MCF 10A (cell line): ENCODE data around the gene RBMXL3. TPM values are rescaled to one million over a fixed set of nuclear protein-coding genes. Genes with fewer than 3 reads are reported as not detected.

Experiments
- BruUV-seq: library from RNA; stranded (reverse); fragments of 400-500 nt; replicated peaks from 2 replicates; lab custom pipeline; 2021; lab: Mats Ljungman, UMichigan
- CTCF ChIA-PET: fragments of 300-600 bp; sonication (Branson Sonifier 250); formaldehyde crosslinking; extraction: SDS; loops from one replicate; lab custom pipeline; 2021; ENCODE audit warnings: antibody characterized with exemption, inconsistent platforms; lab: Yijun Ruan, JAX
- POLR2A ChIA-PET: fragments of 300-600, 350-650 bp; sonication (Branson Sonifier 250); formaldehyde crosslinking; extraction: SDS; loops from one replicate; lab custom pipeline; 2020; ENCODE audit warnings: antibody characterized with exemption, inconsistent platforms; lab: Yijun Ruan, JAX
- DNase-seq: peaks from one replicate; pipeline ENCODE4 v3.0.0-alpha.2; 2018; ENCODE audit not compliant: unreplicated experiment
- H3K27ac Mint-ChIP-seq: one replicate; pipeline ENCODE4 v1.8.0; 2022; ENCODE audit warnings: mild to moderate bottlenecking, low read depth, mixed read lengths; ENCODE audit not compliant: unreplicated experiment
- H3K27me3 Mint-ChIP-seq: one replicate; pipeline ENCODE4 v1.8.0; 2022; ENCODE audit warnings: mixed read lengths; ENCODE audit not compliant: insufficient read depth, unreplicated experiment
- H3K36me3 Mint-ChIP-seq: one replicate; pipeline ENCODE4 v1.8.0; 2022; ENCODE audit warnings: mild to moderate bottlenecking, moderate library complexity, mixed read lengths; ENCODE audit not compliant: insufficient read depth, unreplicated experiment
- H3K4me1 Mint-ChIP-seq: one replicate; pipeline ENCODE4 v1.8.0; 2022; ENCODE audit warnings: mixed read lengths; ENCODE audit not compliant: insufficient read depth, unreplicated experiment
- H3K4me3 Mint-ChIP-seq: one replicate; pipeline ENCODE4 v1.8.0; 2022; ENCODE audit warnings: mild to moderate bottlenecking, moderate library complexity, mixed read lengths; ENCODE audit not compliant: unreplicated experiment
- H3K9me3 Mint-ChIP-seq: one replicate; pipeline ENCODE4 v1.8.0; 2022; ENCODE audit warnings: mixed read lengths; ENCODE audit not compliant: unreplicated experiment
- CTCF ChIP-seq: fragments of 200-600 bp; IDR thresholded peaks from one replicate; pipeline ENCODE4 v1.8.0; 2022; ENCODE audit warnings: antibody characterized with exemption, mild to moderate bottlenecking; ENCODE audit not compliant: unreplicated experiment
- intact Hi-C: fragments of 100-400 bp; cut with micrococcal nuclease; formaldehyde crosslinking; loops from 2 replicates; pipeline ENCODE4 v1.14.1; 2022
- total RNA-seq: library from RNA; stranded (reverse); gene quantifications from 2 replicates; pipeline ENCODE4 v1.2.3, GENCODE V29; 2022

The RBMXL3 gene
- total RNA-seq, 1 experiment from 2014 or later: not detected

GRCh38 chrX:115226929-115227328 lies 37.7 kb downstream of the RBMXL3 start:
- Mint-ChIP-seq H3K9me3 (no peaks in the 10 kb centered on the region), H3K4me3 (no peak overlapping the region), H3K4me1 (no peaks in the 10 kb centered on the region), H3K27ac (no peak overlapping the region), H3K27me3 (peaks cover 77% of the 10 kb centered on the region), H3K36me3 (no peaks in the 10 kb centered on the region)
- BruUV-seq: no TSS peak
- CTCF ChIA-PET: interaction anchor here (0.6 kb wide), 1 partner anchor 462 kb away, joined by 3 read pairs; no protein-coding TSS in a partner anchor
- intact Hi-C loops: loop anchor here (1.0 to 10.0 kb wide), 3 partner anchors 58 to 465 kb away; no protein-coding TSS in a partner anchor
- TF ChIP-seq CTCF: peak; percentile 43
- POLR2A ChIA-PET: interaction anchor here (1.1 kb wide), 1 partner anchor 58 kb away, joined by 4 read pairs; no protein-coding TSS in a partner anchor
- DNase-seq: peak; percentile 56

DNA sequence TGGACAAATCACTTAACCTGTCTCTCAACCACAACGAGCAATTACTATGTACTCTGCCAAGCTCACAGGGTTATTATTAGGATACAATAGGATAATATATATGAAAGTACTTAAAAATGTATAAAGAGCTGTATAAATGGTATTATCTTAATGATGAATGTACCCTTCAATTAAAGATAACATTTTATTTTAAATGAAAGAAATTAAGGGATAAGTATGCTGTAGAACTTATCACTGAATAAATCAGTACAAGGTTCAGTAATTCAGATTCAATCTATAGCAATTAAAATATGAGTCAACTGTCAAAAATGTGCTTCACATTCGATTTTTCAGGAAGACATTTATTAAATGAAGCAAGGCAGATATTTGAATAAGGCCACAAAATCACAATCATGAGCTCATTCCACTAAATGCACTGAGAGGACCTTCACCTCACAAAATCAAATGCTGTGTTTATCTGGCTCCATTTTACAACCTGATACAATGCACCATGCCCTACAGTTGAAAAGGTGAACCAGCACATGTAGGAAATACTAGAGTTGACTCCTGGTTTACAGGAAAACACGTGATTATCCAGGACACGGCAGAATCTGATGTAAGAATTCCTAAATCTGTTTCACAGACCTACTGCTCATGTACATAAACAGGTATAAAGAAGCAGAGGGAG lies 40.3 kb downstream of the RBMXL3 start:
- H3K27me3 Mint-ChIP-seq: peaks cover 77% of the 10 kb centered on the region
- no peak overlapping the region for H3K4me3 Mint-ChIP-seq
- no peak overlapping the region for H3K27ac Mint-ChIP-seq
- peak; percentile 5 for DNase-seq
- BruUV-seq: no TSS peak
- peaks cover 3% of the 10 kb centered on the region for H3K4me1 Mint-ChIP-seq
- intact Hi-C loops: loop anchor here (5.0 to 10.0 kb wide), 2 partner anchors 445 to 463 kb away; no protein-coding TSS in a partner anchor
- CTCF ChIA-PET: no interaction called here
- TF ChIP-seq CTCF: no peak
- H3K9me3 Mint-ChIP-seq: no peaks in the 10 kb centered on the region
- POLR2A ChIA-PET: interaction anchor here (0.6 kb wide), 1 partner anchor 20 kb away, joined by 3 read pairs; no protein-coding TSS in a partner anchor
- no peaks in the 10 kb centered on the region for H3K36me3 Mint-ChIP-seq

DNA sequence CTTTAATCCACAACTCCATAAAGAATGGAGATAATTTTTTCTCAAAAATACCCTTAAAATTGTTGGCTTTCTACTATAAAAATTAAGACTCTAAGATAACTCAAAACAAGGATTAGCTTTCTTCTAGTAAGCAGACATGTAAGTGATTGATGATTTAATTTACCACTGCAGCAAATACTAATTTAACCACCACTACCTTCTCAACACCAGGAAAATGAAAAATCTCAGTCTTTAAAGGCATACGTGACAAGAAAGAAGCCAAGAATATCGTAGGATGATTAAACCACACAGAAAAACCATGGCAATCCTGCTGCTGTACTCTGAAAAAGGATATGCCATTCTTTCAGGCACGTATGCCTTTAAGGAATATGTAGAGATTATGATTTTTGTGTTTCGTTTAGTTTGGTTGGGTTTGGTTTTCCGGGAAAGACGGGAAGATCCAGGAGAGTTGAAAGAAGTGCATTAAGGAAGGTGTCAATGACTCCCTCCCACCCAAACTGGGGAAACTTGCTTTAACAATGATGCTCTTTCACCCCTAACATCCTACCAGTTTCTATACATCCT lies 43.8 kb downstream of the RBMXL3 start:
- Mint-ChIP-seq H3K36me3 (no peaks in the 10 kb centered on the region), H3K27ac (no peak overlapping the region)
- DNase-seq: no peak

More for the DNA sequence above, 43.8 kb downstream of the RBMXL3 start:
- no peak for TF ChIP-seq CTCF
- intact Hi-C loops: no loop called here
- ChIA-PET CTCF (interaction anchor here (0.7 kb wide), 1 partner anchor 51 kb away, joined by 4 read pairs; no protein-coding TSS in a partner anchor), POLR2A (interaction anchor here (0.7 kb wide), 1 partner anchor 416 kb away, joined by 3 read pairs; no protein-coding TSS in a partner anchor)
- H3K27me3 Mint-ChIP-seq: peaks cover 82% of the 10 kb centered on the region
- peaks cover 3% of the 10 kb centered on the region for H3K4me1 Mint-ChIP-seq
- H3K9me3 Mint-ChIP-seq: no peaks in the 10 kb centered on the region
- no TSS peak for BruUV-seq
- peak overlapping the region; percentile 57 for H3K4me3 Mint-ChIP-seq
